Hematopoietic multipotent progenitor cell treated with erythropoietin and hydrocortisone succinate and interleukin-3 and kit ligand, for 8 days (in vitro differentiated cells): ENCODE measurements around the gene ESYT2.

ENCODE experiments used
- DNase-seq: peaks from one replicate; pipeline ENCODE4 v3.0.0-alpha.2; 2015

ESYT2 gene

DNA sequence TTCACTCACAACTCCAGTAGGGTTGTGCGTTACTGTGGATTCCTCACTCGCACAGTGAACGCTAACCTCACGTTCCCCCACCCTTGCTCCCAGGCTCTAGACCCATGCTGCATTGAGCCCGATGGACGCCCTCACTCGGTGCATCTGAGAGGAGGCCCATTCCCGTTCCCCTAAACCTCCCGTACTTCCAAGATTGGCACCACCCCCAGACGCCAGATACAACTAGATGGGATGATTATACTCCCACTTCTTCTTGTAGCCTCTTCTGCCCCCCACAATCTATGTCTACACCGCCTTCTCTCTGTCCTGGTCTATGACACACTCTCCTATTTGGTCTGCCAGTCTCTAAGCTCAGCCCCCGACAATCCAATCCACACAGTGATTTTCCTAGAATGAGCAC lies 67.4 kb downstream of the ESYT2 start:
- DNase-seq = no peak

DNA sequence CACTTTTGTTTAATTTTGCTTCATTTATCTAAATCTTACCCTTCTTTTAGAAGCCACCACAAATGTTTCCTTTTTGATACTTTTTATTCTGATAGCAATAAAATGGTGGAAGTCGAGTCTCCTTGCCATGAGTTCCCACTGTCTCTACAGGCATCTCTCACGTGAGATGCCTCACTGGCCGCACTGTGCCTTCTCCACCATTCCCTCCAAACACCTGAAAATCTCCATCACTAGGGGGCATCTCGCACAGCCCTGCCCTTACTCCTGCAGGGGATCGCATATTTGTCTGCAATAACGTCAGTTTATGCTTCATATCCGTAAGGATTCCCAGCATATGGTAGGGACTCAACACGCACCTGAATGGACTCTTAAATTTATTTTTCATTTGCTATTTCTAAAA lies 68.4 kb downstream of the ESYT2 start:
- no peak for DNase-seq

DNA sequence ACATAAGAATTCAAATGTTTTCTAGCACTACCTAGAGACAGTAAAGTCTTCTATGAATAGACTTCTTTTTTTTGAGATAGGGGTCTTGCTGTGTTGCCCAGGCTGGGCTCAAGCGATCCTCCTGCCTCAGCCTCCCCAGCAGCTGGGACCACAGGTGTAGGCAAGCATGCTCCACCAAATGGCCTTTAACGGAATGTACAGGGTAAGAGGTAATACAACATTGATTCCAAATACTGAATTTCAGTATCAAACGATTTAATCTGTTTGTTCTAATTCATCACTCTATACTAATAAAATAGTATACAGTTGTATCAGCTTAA lies 68.9 kb downstream of the ESYT2 start:
- DNase-seq = no peak

DNA sequence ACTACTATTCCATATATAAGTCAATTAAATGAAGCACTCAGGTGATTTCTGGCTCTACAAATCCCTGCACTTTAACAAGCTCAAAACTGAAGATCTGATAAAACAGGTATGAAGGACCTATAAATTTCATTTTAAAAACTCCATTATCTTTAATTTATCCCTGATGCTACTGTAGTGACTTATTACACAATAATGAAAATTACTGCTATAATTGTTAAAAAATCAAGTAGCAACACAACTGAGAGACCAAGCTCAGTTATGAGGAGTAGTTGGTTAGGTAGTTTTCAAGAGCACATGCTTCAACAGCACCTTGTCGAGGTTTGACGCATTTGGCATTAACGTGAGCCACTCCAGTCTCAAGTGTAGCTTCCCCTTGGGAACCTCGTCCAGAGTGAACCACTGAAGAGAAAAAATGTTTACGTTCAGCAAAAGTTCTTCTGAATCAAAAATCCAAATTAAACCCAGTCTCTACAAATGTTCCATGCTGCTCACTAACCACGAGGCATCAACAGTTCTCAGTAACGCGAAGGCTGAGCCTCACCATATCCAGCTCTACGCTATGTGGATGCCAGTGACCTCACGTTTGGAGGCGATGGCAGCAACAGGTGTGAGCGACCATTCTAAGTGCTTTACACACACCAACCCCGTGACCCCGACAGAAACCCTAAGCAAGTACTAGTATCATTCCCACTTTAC lies 69.4 kb downstream of the ESYT2 start:
- no peak for DNase-seq

DNA sequence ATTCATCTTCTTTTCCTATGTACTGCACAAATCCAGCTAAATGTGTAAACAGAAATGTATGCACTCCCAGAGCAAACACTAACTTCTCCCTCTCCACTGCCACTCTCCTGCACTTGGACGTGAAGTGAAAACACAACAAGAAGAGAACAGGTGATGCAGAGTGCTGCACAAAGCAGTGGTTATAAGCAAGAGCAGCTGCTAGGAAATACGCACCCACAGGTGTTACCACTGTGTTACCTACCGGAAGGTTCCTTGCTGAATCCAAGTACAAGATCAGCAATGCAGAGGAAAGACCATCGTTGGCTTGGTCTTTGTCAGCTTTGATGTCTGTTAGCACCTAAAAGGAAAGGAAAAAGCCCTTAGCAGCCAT lies 70.1 kb downstream of the ESYT2 start:
- no peak for DNase-seq

DNA sequence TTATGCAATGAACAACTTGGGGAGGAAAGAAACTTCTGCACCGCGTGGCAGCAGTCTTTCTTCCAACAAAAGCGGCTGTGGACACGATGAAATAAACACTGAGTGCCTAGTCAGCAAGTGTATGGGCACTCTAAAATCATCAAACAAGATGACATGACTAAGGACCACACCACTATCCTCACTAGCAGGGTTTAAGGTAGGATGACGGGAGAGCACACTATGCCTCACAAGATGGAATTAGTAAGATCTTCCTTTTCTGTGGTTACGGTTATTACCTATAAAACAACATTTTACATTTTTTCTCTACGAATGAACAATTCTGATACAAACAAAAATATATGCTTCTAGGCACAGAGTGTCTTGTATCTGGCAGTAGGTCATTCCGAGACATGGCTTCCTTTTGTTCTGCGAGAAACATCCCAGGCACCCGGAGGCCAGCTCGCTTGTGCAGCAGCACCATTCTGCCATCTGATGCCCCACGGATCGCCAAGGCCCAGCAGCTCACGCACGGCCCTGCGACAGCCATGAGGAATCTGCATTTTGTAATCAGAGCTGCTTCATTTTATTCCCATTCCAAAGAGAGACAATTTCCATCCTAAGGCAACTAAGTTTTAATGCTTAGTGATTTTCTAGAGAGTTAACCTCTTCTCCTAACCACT lies 70.6 kb downstream of the ESYT2 start:
- DNase-seq = no peak

DNA sequence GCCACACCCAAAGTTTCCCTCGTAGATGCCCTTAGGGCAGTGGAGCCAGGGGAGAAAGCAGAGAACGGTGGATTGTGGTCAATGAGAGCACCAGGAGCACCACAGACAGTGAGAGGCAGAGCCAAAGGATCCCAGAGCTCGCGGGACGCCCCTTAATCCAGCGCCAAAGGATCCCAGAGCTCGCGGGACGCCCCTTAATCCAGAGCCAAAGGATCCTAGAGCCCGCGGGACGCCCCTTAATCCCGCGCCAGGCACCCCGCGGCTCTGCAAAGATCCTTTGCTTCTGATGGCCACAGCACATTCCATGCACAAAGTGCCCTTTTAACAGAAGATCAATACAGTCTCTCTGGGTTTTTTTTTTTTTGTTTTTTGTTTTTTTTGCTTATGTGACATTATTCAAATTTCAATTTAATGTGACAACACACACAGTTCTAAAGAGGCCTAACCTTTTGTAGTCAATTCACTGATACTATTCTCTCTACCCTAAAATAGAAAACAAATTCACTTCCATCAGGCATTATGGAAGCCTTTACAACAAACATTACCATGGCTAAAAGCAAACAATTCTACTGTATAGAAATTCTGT lies 71.8 kb downstream of the ESYT2 start:
- DNase-seq = no peak

DNA sequence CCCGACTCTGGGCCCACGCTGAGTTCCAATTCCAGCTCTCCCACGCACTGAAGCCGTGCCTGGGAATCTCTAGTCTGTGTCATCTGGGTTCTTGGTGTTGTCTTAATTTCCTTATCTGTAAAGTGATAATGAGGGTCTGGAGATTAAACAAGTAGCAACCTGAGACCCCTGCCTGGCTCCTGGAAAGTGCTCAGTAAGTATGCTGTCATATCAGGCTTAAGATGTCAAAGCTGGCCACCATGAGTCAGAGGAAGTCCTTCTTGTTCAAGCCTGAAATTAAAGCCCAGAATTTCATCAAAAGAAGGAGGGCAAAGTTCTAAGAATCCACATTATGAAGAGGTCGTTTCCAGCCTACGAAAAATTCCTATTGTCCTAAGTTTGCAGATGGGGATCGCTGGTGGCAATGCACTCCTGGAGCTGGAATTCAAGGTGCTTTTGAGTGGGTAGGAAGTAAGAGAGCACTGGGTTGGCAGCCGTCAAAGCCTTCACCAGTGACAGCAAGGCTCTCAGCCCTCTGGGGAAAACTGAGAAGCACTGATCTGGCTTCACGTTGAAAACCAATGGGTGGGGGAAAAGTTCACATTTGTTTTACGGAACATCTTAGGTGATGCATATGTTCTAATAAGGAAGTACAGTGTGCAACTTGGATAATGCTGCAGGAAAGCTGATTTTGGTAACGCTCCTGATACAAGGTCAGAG lies 74.4 kb downstream of the ESYT2 start:
- DNase-seq = no peak

DNA sequence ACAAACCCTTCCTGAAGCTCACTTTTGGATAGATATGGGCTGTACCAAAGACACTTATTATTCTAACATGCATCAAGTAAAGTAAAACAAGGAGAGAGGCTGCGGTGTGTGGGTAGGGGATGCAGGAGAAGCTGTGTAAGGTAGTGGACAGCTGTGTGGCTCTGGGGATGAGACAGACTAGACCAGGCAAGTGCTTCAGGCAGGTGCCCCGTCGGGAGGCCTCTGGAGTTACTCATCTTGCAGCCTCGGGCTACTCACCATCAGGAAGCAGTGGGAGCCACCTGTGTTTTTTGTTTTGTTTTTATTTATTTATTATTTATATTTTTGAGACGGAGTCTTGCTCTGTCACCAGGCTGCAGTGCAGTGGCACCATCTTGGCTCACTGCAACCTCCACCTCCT lies 75.4 kb downstream of the ESYT2 start:
- DNase-seq = no peak

DNA sequence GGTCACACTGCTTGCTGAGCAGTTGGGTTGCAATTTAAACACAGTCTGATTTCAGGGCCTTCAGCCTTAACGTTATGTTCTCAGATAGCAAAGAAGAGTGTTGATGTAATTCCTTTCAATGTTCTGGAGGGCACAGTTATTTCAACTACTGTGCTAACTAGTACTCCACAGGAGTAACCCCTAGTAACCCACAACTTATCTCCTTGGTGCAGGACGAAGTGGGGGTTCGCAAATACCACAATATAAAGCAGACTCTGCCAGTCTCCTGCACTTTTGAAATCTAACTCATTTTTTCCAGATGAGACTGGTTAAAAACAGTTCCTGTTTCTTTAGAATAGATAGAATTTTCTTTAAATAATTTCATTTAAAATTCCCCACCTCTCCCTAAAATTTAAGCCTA lies 77.6 kb downstream of the ESYT2 start:
- peak; percentile 55 for DNase-seq

DNA sequence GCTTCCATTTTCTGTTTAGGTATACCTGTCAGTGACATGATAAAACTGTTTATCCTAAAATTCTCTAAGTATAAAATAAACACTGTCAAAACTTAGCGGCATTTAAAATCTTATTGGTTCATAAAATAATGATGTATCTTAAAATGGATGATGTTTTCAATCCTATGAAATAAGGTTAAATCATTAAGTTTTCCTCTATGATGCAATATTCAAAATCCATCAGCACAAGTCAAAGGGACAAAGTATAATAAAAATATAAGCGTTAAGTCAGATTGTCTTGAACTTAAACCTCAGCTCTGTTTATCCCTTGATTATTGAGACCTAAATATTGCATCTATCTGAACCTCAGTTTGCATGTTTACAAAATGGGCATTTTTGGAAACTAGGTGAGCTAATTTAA lies 78.1 kb downstream of the ESYT2 start:
- no peak for DNase-seq

DNA sequence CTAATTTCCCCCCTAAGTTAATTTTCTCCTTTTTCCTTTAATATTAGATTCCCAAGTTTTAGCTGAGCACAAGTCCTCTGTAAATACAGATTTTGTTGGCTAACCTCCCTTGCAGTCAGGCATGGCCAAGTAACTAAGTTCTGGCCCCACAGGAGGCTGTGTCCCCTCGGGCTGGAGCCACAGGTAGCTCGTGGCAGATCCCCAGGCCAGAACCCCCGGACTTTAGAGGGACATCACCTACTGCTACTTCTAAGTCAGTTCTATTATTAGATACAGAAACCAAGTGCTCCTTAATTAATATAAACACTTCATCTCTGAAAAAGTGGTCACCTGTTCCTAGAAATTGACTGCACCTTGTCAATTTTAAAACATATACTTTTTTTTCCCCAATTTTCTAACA lies 78.6 kb downstream of the ESYT2 start:
- DNase-seq = no peak

DNA sequence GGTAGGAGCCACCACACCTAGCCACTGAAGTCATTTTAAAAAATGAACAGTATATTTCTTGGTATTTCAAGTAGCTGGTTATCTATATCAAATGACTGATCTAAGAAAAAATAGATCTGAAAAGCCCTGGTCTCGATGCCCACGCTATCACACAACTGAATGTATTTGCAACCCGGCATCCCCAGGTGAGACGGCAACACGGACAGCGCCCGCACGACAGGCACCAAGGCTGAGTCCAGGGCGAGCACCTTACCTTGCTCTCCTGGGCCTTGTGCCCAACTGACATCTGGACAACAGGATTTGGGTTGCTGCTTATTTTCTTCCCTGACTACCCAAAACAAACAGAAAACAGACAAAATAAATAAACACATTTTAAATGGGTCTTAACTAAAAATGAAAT lies 79.9 kb downstream of the ESYT2 start:
- no peak for DNase-seq

DNA sequence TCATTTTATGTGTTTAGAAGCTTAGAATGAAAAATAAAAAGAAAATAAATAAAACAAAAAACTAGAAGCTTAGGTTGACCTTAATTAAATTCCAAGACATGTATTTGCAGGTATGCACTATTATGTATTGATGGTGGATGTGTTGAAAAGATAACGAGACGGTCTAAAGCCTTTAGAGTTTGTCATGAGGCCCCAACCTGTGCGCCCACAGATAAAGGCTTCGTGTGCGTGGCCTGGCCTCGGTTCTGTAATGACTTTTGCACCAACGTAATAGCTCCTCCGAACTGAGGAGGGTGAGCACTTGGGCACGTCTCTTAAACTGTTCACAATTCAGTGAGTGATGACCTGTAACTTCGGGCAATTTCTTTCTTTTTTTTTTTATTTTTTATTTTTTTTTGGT lies 81.0 kb downstream of the ESYT2 start:
- no peak for DNase-seq

DNA sequence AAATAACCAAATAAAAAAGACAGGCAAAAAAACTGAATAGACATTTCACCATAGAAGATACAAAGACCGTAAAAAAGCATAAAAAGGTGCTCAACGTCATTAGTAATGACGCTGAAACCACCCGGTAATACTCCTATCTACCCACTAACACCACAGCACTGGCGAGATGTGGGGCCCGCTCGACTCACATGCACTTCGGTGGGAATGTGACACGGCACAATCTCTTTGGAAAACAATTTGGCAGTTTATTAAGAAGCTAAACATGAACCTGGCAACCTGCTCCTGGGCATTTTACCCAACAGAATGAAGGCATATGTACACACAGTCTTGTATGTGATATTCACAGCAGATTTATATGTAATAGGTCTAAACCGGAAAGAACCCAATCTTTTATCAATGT lies 81.9 kb downstream of the ESYT2 start:
- no peak for DNase-seq

DNA sequence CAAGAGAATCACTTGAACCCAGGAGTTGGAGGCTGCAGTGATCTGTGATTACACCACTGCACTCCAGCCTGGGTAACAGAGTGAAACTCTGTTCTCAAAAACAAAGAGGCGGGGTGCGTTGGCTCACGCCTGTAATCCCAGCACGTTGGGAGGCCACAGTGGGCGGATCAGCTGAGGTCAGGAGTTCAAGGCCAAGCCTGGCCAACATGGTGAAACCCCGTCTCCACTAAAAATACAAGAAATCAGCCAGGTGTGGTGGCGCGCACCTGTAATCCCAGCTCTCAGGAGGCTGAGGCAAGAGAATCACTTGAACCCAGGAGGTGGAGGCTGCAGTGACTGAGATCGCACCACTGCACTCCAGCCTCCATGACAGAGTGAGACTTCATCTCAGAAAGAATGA lies 82.4 kb downstream of the ESYT2 start:
- DNase-seq = no peak

DNA sequence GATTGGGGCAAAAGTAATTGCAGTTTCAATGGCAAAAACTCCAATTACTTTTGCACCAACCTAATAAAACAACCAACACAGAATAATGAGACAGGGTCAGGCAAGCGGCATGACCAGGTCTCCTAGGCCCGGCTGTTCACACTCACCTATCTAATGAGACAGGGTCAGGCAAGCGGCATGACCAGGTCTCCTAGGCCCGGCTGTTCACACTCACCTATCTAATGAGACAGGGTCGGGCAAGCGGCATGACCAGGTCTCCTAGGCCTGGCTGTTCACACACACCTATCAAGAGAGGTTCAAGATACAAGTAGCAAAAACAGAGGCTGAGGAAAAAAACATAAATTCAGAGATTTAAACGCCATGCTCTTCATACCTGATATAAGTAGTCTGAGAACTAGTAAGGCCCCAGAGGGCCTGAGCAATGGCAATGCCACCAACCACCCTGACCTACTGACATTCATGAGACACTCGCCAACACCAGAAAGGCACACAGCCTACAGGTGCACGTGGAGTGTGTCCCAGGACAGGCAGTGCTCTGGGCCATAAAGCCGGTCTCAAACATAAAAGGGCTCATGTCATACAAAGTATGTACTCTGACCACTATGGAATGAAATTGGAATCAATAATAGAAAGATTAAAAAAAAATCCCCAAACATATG lies 84.1 kb downstream of the ESYT2 start:
- DNase-seq = no peak

DNA sequence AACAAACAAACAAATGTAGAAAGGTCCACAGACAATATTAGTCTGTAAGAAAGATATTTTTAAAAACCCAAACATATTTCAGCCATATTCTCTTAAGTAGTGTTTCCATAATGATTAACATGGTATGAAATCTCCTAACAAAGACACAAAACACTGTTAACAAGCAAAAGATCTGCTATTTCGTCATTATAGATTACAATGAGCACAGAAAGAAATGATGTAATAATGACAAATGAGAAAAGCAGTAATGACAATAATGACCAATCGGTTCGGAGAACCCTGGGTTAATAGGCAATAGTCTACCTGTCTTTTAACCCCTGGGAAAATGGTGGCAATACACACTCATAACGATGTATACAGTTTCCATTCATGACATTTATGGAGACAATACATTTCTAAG lies 85.2 kb downstream of the ESYT2 start:
- DNase-seq = no peak

DNA sequence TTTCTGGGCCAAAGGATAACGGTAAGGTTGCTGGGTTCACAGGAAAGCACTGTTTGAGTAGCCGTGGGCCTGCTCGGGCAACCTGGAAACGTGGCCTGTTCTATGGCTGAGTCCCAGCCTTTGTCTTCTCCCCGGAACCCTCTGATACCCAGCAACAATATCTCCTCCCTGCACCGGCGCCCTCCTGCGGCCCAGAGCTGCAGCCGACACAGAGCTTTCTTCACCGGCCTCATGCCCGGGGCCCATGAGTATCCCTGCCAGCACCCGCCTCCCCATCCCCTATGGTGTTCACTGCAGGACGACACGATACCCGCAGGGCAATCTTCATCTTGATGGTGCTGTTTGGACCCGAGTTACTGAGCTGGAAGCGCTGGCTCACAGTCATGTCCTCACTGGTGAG lies 86.1 kb downstream of the ESYT2 start:
- DNase-seq = no peak

DNA sequence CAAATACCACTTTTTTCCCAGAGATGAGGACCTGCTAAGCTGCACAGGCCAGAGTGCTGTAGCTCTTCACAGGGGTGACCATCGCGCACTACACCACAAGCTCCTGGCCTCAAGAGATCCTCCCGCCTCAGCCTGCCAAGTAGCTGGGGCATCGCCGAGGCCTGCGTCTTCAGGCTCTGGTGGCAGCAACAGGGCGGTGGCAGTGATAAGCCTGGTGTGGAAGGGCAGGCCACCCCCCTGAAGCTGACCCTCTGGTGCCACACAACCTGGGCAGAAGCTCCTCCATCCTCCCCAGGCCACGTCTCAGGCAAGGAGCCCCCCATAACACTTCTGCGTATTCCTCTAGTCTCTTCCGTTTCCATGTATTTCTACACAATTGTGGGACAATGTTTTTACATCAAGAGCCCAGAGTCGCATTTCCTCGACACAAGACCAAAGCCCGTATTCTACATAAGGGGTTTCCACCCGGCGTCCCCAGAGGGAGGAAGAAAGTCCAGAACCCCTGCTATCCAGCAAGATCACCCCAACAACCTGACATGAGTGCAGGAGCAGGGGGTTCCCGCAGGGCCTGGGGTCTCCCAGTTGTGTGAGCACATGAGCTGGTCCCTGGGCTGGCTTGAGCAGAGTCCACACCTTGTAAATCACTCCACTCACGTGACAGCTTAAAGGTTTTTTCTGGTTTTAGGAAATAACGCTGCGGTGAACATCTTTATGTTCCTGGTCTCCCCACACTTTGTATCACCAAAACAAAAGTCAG lies 87.1 kb downstream of the ESYT2 start:
- DNase-seq = no peak

DNA sequence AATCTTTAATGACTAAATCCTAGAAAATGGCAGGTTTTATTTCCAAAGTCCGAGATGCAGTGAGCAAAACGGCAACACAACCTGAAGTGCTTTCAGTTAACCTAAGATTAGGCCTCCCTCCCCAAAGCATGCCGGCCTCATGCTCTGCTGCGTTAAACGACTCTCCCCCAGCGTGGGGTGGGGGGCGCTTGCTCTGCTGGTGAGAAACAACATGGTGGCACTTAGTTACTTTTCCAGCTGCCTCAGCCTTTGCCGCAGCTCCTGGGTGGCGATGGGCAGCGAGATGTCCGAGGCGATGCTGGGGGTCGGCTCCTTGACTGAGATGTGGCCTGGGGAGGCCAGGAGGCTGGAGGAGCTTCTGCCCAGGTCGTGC lies 88.0 kb downstream of the ESYT2 start:
- DNase-seq = no peak

DNA sequence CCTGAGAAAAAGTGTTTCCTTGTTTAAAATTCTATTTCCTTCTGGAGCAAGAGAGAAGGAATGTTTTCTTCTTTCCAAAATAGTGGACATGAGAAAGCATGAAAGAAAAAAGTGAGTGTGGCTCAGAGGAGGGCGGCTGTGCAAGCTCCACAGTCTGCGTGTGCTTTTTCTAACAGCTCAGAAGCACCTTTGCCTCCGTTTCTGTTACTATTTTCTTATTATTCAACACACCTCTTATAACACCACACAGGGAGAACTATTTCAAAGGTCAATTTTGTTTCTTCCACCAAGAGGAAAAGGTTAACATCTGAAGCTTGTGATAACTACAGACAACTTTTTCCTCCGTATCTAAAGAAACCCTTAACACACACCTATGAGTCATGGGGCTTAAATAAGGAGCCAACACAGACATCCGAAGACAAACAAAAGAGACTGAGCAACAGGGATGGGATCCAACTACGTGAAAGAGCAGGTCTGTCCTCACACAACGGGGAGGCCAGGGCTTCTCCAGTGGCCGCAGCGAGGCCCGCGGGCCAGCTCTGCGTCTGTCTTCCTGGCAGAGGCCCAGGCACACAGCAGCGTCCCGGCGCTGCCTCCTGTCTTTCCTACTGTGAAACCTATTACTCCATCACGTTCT lies 88.5 kb downstream of the ESYT2 start:
- DNase-seq = no peak
